Dendritic cell treated with granulocyte-macrophage colony-stimulating factor and Interleukin-4, amounts not matched to agents 40 ng/mL and 50 ng/mL, for 4 days (primary cell): ENCODE data around the gene QTRT2.

ENCODE experiments used
- H3K27ac Mint-ChIP-seq: one replicate; pipeline ENCODE4 v1.8.0; 2022; ENCODE audit warnings: mild to moderate bottlenecking, mixed read lengths
- H3K27me3 Mint-ChIP-seq: one replicate; pipeline ENCODE4 v1.8.0; 2022; ENCODE audit warnings: mild to moderate bottlenecking, mixed read lengths
- H3K36me3 Mint-ChIP-seq: one replicate; pipeline ENCODE4 v1.8.0; 2022; ENCODE audit warnings: low read depth, mixed read lengths
- H3K4me1 Mint-ChIP-seq: one replicate; pipeline ENCODE4 v1.8.0; 2022; ENCODE audit warnings: low read depth, mixed read lengths
- H3K4me3 Mint-ChIP-seq: one replicate; pipeline ENCODE4 v1.8.0; 2022; ENCODE audit warnings: mild to moderate bottlenecking, moderate library complexity, mixed read lengths
- H3K9me3 Mint-ChIP-seq: one replicate; pipeline ENCODE4 v1.8.0; 2022; ENCODE audit warnings: mixed read lengths
- intact Hi-C: fragments of 100-400 bp; cut with micrococcal nuclease; formaldehyde crosslinking; loops from one replicate; pipeline ENCODE4 v1.15.0; 2022

Gene QTRT2

GRCh38 chr3:114115143-114115542, 58.6 kb downstream of the QTRT2 start:
- H3K4me1 Mint-ChIP-seq, result peaks cover 23% of the 10 kb centered on the region
- H3K27ac Mint-ChIP-seq, result no peak overlapping the region
- H3K9me3 Mint-ChIP-seq, result no peaks in the 10 kb centered on the region
- H3K27me3 Mint-ChIP-seq, result no peaks in the 10 kb centered on the region
- no peaks in the 10 kb centered on the region for H3K36me3 Mint-ChIP-seq
- no peak overlapping the region for H3K4me3 Mint-ChIP-seq
- intact Hi-C loops, result no loop called here

DNA sequence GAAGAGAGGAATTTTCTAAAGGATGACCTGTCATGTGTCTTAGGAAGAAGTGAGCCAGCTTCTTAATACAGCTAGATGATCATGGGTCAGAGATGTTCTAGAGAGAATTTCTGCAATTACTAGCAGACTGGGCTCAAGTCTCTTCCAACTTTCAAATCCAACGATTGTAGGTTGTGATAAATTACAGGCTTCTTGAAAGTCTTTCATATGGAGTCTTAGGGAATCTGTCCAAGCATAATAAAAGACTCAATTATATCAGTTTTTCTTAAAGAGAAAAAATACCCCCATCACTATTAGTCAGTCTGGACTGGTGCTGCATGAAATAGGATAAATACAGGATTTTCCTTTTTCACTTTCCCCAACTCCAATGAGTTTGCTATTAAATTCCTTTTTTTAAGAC, 63.2 kb downstream of the QTRT2 start:
- no peak overlapping the region for H3K27ac Mint-ChIP-seq
- no peaks in the 10 kb centered on the region for H3K4me1 Mint-ChIP-seq
- intact Hi-C loops, result no loop called here
- no peaks in the 10 kb centered on the region for H3K27me3 Mint-ChIP-seq
- no peaks in the 10 kb centered on the region for H3K9me3 Mint-ChIP-seq
- no peak overlapping the region for H3K4me3 Mint-ChIP-seq
- H3K36me3 Mint-ChIP-seq, result no peaks in the 10 kb centered on the region

DNA sequence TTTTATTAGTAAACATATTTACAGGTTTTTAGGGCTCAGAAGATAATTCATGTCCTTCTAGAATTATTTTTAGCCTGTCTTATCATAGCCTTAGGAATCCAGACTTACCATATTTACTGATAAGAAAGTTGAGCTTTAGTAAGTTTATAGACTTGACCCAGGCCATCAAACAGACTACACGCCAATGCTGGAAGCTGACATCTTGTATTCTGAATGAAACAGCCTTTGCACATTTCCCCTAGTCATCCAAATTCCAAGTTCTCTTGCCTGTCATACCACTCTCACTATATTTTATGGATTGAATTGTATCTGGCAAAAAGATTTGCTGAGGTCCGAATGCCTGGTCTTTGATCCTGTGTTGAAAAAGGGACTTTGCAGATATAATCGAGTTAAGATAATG, 63.7 kb downstream of the QTRT2 start:
- intact Hi-C loops, result no loop called here
- no peak overlapping the region for H3K4me3 Mint-ChIP-seq
- H3K27ac Mint-ChIP-seq, result no peak overlapping the region
- no peaks in the 10 kb centered on the region for H3K4me1 Mint-ChIP-seq
- H3K9me3 Mint-ChIP-seq, result no peaks in the 10 kb centered on the region
- no peaks in the 10 kb centered on the region for H3K27me3 Mint-ChIP-seq
- H3K36me3 Mint-ChIP-seq, result no peaks in the 10 kb centered on the region

DNA sequence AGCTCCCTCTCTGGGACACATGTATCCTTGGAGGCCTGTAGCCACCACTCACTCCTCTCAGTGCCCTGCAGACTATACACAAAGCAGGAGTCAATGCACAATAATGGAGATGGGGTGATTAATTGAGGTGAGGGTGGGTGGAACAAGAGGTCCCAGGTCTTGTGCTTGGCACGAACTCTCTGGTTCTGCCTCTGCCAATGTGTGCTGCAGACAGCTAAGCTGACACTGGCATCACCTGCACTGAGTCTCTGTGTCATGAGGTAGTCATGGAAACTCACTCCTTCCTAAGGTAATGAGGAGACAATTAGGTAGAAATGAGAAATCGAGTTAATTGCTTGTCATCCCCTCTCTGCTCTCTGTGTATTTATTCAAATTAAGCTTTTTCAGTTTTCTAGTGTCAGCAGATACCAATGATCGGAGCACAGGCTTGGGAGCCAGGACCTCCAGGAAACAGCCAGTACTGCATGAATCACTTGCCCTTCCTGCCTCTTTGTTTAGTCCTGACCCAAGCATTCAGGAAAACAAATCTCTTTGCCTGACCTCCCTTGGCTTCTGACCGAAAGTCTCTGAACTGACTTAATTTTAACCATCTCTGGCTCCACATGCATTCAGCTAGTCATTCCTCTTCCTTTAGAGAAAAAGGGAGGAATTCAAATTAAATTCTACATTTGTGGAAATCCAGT, 65.6 kb downstream of the QTRT2 start:
- no peaks in the 10 kb centered on the region for H3K36me3 Mint-ChIP-seq
- H3K4me1 Mint-ChIP-seq, result no peaks in the 10 kb centered on the region
- intact Hi-C loops, result no loop called here
- no peaks in the 10 kb centered on the region for H3K9me3 Mint-ChIP-seq
- no peak overlapping the region for H3K27ac Mint-ChIP-seq
- H3K4me3 Mint-ChIP-seq, result no peak overlapping the region
- H3K27me3 Mint-ChIP-seq, result no peaks in the 10 kb centered on the region

GRCh38 chr3:114126461-114126860, 69.9 kb downstream of the QTRT2 start:
- H3K4me3 Mint-ChIP-seq, result no peak overlapping the region

GRCh38 chr3:114127517-114127916, 71.0 kb downstream of the QTRT2 start:
- Mint-ChIP-seq H3K4me3 (no peak overlapping the region), H3K36me3 (no peaks in the 10 kb centered on the region), H3K9me3 (no peaks in the 10 kb centered on the region), H3K27me3 (no peaks in the 10 kb centered on the region), H3K27ac (no peak overlapping the region), H3K4me1 (no peaks in the 10 kb centered on the region)
- intact Hi-C loops, result no loop called here

More at GRCh38 chr3:114126461-114126860, 69.9 kb downstream of the QTRT2 start:
- Mint-ChIP-seq H3K9me3 (no peaks in the 10 kb centered on the region), H3K27ac (no peak overlapping the region), H3K4me1 (no peaks in the 10 kb centered on the region), H3K36me3 (no peaks in the 10 kb centered on the region), H3K27me3 (no peaks in the 10 kb centered on the region)
- intact Hi-C loops, result no loop called here

- Mint-ChIP-seq H3K4me3 (no peak overlapping the region), H3K4me1 (no peaks in the 10 kb centered on the region), H3K9me3 (no peaks in the 10 kb centered on the region), H3K27me3 (no peaks in the 10 kb centered on the region), H3K36me3 (no peaks in the 10 kb centered on the region), H3K27ac (no peak overlapping the region)
- intact Hi-C loops, result no loop called here
These were observed 71.7 kb downstream of the QTRT2 start for GRCh38 chr3:114128231-114128630.

GRCh38 chr3:114128826-114129225, 72.3 kb downstream of the QTRT2 start:
- Mint-ChIP-seq H3K9me3 (no peaks in the 10 kb centered on the region), H3K27me3 (no peaks in the 10 kb centered on the region), H3K4me3 (no peak overlapping the region), H3K27ac (no peak overlapping the region), H3K36me3 (no peaks in the 10 kb centered on the region), H3K4me1 (no peaks in the 10 kb centered on the region)
- intact Hi-C loops, result no loop called here

- H3K36me3 Mint-ChIP-seq, result no peaks in the 10 kb centered on the region
- H3K4me1 Mint-ChIP-seq, result no peaks in the 10 kb centered on the region
- H3K27me3 Mint-ChIP-seq, result no peaks in the 10 kb centered on the region
These were observed 76.0 kb downstream of the QTRT2 start for GRCh38 chr3:114132500-114132899.

GRCh38 chr3:114133947-114134346, 77.4 kb downstream of the QTRT2 start:
- H3K27me3 Mint-ChIP-seq, result no peaks in the 10 kb centered on the region
- H3K9me3 Mint-ChIP-seq, result no peaks in the 10 kb centered on the region
- intact Hi-C loops, result no loop called here
- H3K27ac Mint-ChIP-seq, result no peak overlapping the region
- H3K4me1 Mint-ChIP-seq, result no peaks in the 10 kb centered on the region
- H3K4me3 Mint-ChIP-seq, result no peak overlapping the region
- H3K36me3 Mint-ChIP-seq, result no peaks in the 10 kb centered on the region

More at GRCh38 chr3:114132500-114132899, 76.0 kb downstream of the QTRT2 start:
- Mint-ChIP-seq H3K4me3 (no peak overlapping the region), H3K9me3 (no peaks in the 10 kb centered on the region), H3K27ac (no peak overlapping the region)
- intact Hi-C loops, result no loop called here
